GM19043 (cell line): ENCODE data around the gene MFSD8.
"Not testable (repeated sequence)": the region's sequence is repeated elsewhere in the genome, so short reads cannot be mapped to it uniquely, and the experiment has no call there.

Source experiments
- ATAC-seq: cut with Tn5 transposase; IDR thresholded peaks from one replicate; pipeline ENCODE4 v1.9.1; 2021; ENCODE audit warnings: low read depth; ENCODE audit not compliant: unreplicated experiment

Gene MFSD8

GRCh38 chr4:127965062-127965802 is at the start of gene MFSD8, which contains the start of gene ABHD18:
MFSD8 (minus strand) TSS chr4:127965173; CDS start chr4:127965133, 40 bp downstream.
ABHD18 (plus strand) TSS chr4:127965406; CDS start chr4:127982956, 17,550 bp downstream.
- peak; percentile 96 for ATAC-seq

GRCh38 chr4:128009428-128009827 is 44.5 kb upstream of the MFSD8 start:
- no peak for ATAC-seq

- no peak for ATAC-seq
These were observed 41.6 kb upstream of the MFSD8 start for GRCh38 chr4:128006592-128006991.

- peak; percentile 99 for ATAC-seq
These were observed 32.8 kb upstream of the MFSD8 start for GRCh38 chr4:127997534-127998388.

GRCh38 chr4:127996521-127996920 is 31.5 kb upstream of the MFSD8 start:
- ATAC-seq: not testable (repeated sequence)

GRCh38 chr4:127995776-127996175 is 30.8 kb upstream of the MFSD8 start:
- no peak for ATAC-seq

- no peak for ATAC-seq
These were observed 28.2 kb upstream of the MFSD8 start for GRCh38 chr4:127993151-127993550.

- no peak for ATAC-seq
These were observed 23.7 kb upstream of the MFSD8 start for GRCh38 chr4:127988638-127989037.

- ATAC-seq: no peak
These were observed 21.0 kb upstream of the MFSD8 start for GRCh38 chr4:127985989-127986388.

GRCh38 chr4:127982445-127982844 is 17.5 kb upstream of the MFSD8 start:
- ATAC-seq: no peak

GRCh38 chr4:127978930-127979329 is 14.0 kb upstream of the MFSD8 start:
- ATAC-seq: no peak

- ATAC-seq: no peak
These were observed 10.3 kb upstream of the MFSD8 start for GRCh38 chr4:127975121-127975770.

- not testable (repeated sequence) for ATAC-seq
These were observed 6.0 kb upstream of the MFSD8 start for GRCh38 chr4:127970925-127971324.

- ATAC-seq: no peak
These were observed 3.6 kb upstream of the MFSD8 start for GRCh38 chr4:127968586-127968985.

GRCh38 chr4:127967141-127967775 is 2.3 kb upstream of the MFSD8 start:
- ATAC-seq: no peak

GRCh38 chr4:127965803-127966175 is 816 bp upstream of the MFSD8 start:
- peak; percentile 23 for ATAC-seq

GRCh38 chr4:127964426-127965061 is 429 bp downstream of the MFSD8 start:
- peak; percentile 9 for ATAC-seq

GRCh38 chr4:127963633-127964398 is 1.2 kb downstream of the MFSD8 start:
- ATAC-seq: not testable (repeated sequence)

GRCh38 chr4:127959794-127960193 is 5.2 kb downstream of the MFSD8 start:
- ATAC-seq: no peak
